Kidney epithelial cell (primary cell): ENCODE results near the gene NT5M. TPM values are rescaled to one million over a fixed set of nuclear protein-coding genes. Genes with fewer than 3 reads are reported as not detected.

Experiments used
- DNase-seq: peaks from one replicate; pipeline ENCODE4 v3.0.0-alpha.2; 2010; ENCODE audit warnings: low read depth
- H3K27me3 ChIP-seq: 2 replicates; pipeline ENCODE4 v1.6.0; 2011; ENCODE audit warnings: low read length; ENCODE audit not compliant: control insufficient read depth, insufficient read depth
- H3K36me3 ChIP-seq: 2 replicates; pipeline ENCODE4 v1.5.1; 2011; ENCODE audit warnings: low read length; ENCODE audit not compliant: control insufficient read depth, insufficient read depth
- H3K4me3 ChIP-seq: 2 replicates; pipeline ENCODE4 v1.5.1; 2011; ENCODE audit warnings: low read depth, mild to moderate bottlenecking, control low read depth, low read length
- total RNA-seq: library from RNA; depleted of rRNA; stranded (reverse); fragments of >200 nt; gene quantifications from 2 replicates; pipeline ENCODE4 v1.2.3, GENCODE V29; 2015
- TF ChIP-seq, protein P1 (sequence below): IDR thresholded peaks from 2 replicates; pipeline ENCODE4 v1.5.1; 2011; ENCODE audit warnings: mild to moderate bottlenecking, moderate library complexity, low read length, control low read depth, inconsistent platforms; ENCODE audit not compliant: insufficient read depth, poor library complexity, severe bottlenecking

NT5M gene
- total RNA-seq, 1 donor from 2014 or later = 4.9 TPM

DNA sequence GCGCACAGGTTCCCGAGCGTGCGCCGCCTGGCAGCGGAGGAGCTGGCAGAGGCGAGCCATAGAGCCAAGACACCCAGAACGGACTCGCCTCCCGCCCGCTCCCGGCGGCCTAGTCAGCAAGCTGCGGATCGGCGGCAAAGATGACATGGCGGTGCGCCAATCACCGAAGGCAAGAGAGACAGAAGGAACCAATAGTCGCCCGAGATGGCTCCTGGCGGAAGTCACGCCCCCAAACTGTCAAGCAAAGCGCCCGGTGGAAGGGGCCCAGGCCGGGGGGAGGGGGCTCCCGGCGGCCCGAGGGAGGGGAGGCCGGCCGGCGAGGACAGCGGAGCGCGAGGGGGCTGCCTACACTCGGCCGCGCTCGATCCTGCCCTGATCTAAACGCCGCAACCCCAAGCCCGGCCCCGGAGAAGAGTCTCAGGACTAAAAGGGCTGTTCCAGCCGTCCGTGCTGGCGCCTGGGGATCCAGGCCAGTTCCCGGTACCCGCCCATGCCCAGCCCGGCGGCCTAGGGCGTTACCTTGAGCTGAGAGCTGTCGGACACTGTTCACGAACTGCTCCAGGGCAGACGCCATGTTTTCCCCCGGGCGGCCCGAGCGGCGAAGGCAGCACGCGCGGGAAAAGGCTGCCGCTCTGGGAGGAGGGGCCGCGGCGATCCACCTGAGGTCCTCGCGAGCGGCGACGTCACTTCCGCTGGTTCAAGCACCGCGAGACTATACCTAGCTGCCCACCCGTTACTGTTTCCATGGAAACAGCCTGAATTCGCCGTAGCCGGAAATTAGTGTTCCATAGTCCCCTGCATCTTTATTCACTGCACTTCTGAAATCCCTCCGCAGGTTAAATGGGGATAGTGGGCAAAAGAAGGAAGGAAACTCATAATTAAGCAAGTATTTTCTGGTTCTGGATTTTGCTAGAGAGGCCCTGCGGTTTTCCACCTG is 22.3 kb upstream of the NT5M start, which contains the start of gene COPS3:
TSS of gene COPS3 (minus strand) at position 634 of the 937 bp plus-strand sequence. CDS start at position 574, 60 bp downstream.
- H3K36me3 ChIP-seq = no peaks in the 10 kb centered on the region
- DNase-seq = peak; percentile 93
- H3K4me3 ChIP-seq = peak within 1 kb of the TSS; percentile 76
- TF ChIP-seq, protein P1, sequence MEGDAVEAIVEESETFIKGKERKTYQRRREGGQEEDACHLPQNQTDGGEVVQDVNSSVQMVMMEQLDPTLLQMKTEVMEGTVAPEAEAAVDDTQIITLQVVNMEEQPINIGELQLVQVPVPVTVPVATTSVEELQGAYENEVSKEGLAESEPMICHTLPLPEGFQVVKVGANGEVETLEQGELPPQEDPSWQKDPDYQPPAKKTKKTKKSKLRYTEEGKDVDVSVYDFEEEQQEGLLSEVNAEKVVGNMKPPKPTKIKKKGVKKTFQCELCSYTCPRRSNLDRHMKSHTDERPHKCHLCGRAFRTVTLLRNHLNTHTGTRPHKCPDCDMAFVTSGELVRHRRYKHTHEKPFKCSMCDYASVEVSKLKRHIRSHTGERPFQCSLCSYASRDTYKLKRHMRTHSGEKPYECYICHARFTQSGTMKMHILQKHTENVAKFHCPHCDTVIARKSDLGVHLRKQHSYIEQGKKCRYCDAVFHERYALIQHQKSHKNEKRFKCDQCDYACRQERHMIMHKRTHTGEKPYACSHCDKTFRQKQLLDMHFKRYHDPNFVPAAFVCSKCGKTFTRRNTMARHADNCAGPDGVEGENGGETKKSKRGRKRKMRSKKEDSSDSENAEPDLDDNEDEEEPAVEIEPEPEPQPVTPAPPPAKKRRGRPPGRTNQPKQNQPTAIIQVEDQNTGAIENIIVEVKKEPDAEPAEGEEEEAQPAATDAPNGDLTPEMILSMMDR = no peak
- H3K27me3 ChIP-seq = no peaks in the 10 kb centered on the region

DNA sequence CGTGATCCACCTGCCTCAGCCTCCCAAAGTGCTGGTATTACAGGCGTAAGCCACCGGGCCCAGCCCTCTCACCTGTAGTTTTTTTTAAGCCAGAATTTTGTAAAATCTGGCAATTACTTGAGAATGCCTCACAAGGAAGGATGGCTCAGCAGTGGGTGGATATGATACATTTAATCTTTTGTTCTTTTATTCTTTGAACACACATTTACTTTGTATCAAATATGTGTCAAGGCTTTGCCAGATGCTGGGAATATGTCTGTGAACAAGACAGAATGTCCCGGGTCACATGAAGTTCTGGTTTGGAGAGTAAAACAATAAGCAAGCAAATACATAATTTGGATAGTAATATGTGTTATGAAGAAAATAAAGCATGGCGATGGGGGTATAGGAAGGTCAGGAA is 17.2 kb upstream of the NT5M start:
- TF ChIP-seq, protein P1 = no peak
- no peaks in the 10 kb centered on the region for H3K36me3 ChIP-seq
- no peak for DNase-seq
- H3K4me3 ChIP-seq = no peak overlapping the region
- no peaks in the 10 kb centered on the region for H3K27me3 ChIP-seq

DNA sequence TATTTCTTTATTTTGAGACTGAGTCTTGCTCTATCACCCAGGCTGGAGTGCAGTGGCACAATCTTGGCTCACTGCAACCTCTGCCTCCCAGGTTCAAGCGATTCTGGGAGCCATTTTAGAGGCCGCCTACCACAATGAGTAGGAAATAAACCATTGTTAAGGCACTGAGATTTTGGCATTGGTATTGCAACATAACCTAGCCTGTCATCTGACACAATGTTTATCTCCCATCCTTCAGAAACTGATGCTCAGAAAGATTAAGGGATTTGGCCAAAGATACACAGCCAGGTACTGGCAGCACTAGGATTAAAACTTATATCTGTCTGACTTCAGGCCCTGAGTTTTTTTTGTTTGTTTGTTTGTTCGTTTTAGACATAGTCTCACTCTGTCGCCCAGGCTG is 14.1 kb upstream of the NT5M start:
- H3K36me3 ChIP-seq = no peaks in the 10 kb centered on the region
- H3K4me3 ChIP-seq = no peak overlapping the region
- DNase-seq = no peak

DNA sequence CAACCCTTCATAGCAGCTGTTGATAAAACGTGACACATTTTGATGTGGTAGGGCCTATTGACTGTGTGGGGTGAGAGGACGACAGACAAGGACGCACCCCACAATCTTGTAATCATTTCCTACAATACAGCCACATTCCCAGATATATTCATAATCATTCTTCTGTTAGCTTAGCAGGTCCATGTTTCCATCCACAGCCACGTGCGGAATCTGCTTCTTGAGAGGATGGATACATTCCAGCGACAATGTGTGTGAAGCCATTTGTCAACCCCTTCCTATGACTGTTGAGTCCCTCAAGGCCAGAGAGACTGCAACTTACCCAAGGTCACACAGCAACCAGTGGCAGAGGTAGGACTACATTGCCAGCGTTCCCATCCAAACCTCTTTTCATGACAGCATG is 13.5 kb upstream of the NT5M start:
- Histone ChIP-seq H3K36me3 (no peaks in the 10 kb centered on the region), H3K27me3 (no peaks in the 10 kb centered on the region), H3K4me3 (no peak overlapping the region)
- TF ChIP-seq, protein P1 = no peak
- DNase-seq = no peak

More for the DNA sequence above, 14.1 kb upstream of the NT5M start:
- no peaks in the 10 kb centered on the region for H3K27me3 ChIP-seq
- TF ChIP-seq, protein P1 = no peak

DNA sequence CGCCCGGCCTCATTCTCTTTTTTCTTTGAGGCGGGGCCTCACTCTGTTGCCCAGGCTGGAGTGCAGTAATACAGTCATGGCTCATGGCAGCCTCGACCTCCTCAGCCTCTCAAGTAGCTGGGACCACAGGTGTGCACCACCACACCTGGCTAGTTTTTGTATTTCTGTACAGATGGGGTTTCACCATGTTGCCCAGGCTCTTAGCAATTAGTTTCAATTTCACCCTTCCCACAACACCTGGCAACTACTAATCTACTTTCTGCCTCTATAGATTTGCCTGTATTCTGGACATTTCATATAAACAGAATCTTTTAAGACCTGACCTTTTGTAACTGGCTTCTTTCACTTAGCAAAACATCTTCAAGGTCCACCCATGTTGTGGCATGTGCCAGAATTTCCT is 8.0 kb upstream of the NT5M start:
- no peaks in the 10 kb centered on the region for H3K27me3 ChIP-seq

More for the DNA sequence above, 8.0 kb upstream of the NT5M start:
- Histone ChIP-seq H3K36me3 (no peaks in the 10 kb centered on the region), H3K4me3 (no peak overlapping the region)
- TF ChIP-seq, protein P1 = no peak
- no peak for DNase-seq
